Spleen (tissue), 7 donors: ENCODE measurements around the gene ST6GALNAC5.

Experiments used
- CTCF ChIP-seq, 11 experiments: fragments of 200-600 bp in 7 of 11; fragments of 450-650 bp in 4 of 11; sonication (generic) in 4 of 11; IDR thresholded peaks in 8 of 11; conservative IDR thresholded peaks in 3 of 11; 1 replicate in 7 of 11; 2 replicates in 4 of 11; pipeline versions ENCODE4 v1.4.0 to v1.8.0; 2016 to 2021; ENCODE audit warnings: antibody characterized with exemption in 11 of 11, inconsistent platforms in 4 of 11, mild to moderate bottlenecking in 1 of 11
- POLR2A ChIP-seq, 3 donors: fragments of 450-650 bp; IDR thresholded peaks; one replicate each; pipeline ENCODE4 v1.5.1; 2017; ENCODE audit warnings: antibody characterized with exemption in 3 of 3, mild to moderate bottlenecking in 1 of 3
- donor health status: DM: no; HTN: no; CAD: no; lungs with moderate emphysema.
- donor health status: DM: no; HTN: no; CAD: no.
- donor health status: DM: no; HTN: no; CAD: no.

GRCh38 chr1:76938304-76938703 is 71.0 kb downstream of the ST6GALNAC5 start:
- no peak for TF ChIP-seq POLR2A (IDR thresholded peaks at IDR 0.05)
- TF ChIP-seq CTCF (IDR thresholded peaks at IDR 0.05 in 8 of 11, conservative IDR thresholded peaks at IDR 0.05 in 3 of 11): no peak
